ENCODE measurements around the gene NAA20.

NAA20 gene

GRCh38 chr20:20036756-20037155 lies 19.6 kb downstream of the NAA20 start:
- Histone ChIP-seq H4K20me1 (ENCODE audit: low read depth, low read length) (0 out of 2 replicates have a peak, but pooled peaks cover 3% of the 10 kb centered on the region), H3F3A (ENCODE audit: insufficient read depth) (peaks cover 8% of the 10 kb centered on the region; the same call in 1 of the 2 replicates), H3K36me3 (ENCODE audit: low read length) (peaks cover 44% of the 10 kb centered on the region)

GRCh38 chr20:20037960-20038359 lies 20.8 kb downstream of the NAA20 start:
- peaks cover 4% of the 10 kb centered on the region; the same call in 1 of the 2 replicates for H3F3A ChIP-seq (ENCODE audit: insufficient read depth)
- H3K4me2 ChIP-seq (ENCODE audit: low read depth, low read length, poor library complexity, severe bottlenecking), result no peak overlapping the region
- no peak overlapping the region for H3K27ac ChIP-seq (ENCODE audit: low read depth, low read length)
- H3K9me2 ChIP-seq (replicated peaks; ENCODE audit: insufficient read depth, low read length), result no peaks in the 10 kb centered on the region
- no peak for TF ChIP-seq EZH2phosphoT487 (conservative IDR thresholded peaks at IDR 0.05; ENCODE audit: low read length)
- H3K79me2 ChIP-seq (ENCODE audit: insufficient read depth, low read length), result no peaks in the 10 kb centered on the region
- no peak overlapping the region for H3K4me3 ChIP-seq (ENCODE audit: insufficient read depth, low read length, poor library complexity, severe bottlenecking)
- no peaks in the 10 kb centered on the region for H3K9me3 ChIP-seq (ENCODE audit: insufficient read depth, low read length)
- 0 out of 2 replicates have a peak, but pooled peaks cover 3% of the 10 kb centered on the region for H4K20me1 ChIP-seq (ENCODE audit: low read depth, low read length)
- H3K9ac ChIP-seq (ENCODE audit: low read length), result no peak overlapping the region
- H3K27me3 ChIP-seq (ENCODE audit: low read length), result no peaks in the 10 kb centered on the region
- no peak overlapping the region for H2AFZ ChIP-seq (ENCODE audit: low read depth, low read length, severe bottlenecking)
- peaks cover 48% of the 10 kb centered on the region for H3K36me3 ChIP-seq (ENCODE audit: low read length)

More at GRCh38 chr20:20036756-20037155, 19.6 kb downstream of the NAA20 start:
- no peak overlapping the region for H3K9ac ChIP-seq (ENCODE audit: low read length)
- no peaks in the 10 kb centered on the region for H3K9me2 ChIP-seq (replicated peaks; ENCODE audit: insufficient read depth, low read length)
- no peak for TF ChIP-seq CTCF (IDR thresholded peaks at IDR 0.05; ENCODE audit: insufficient read depth, low read length, poor library complexity, severe bottlenecking)
- no peak for TF ChIP-seq EZH2phosphoT487 (conservative IDR thresholded peaks at IDR 0.05; ENCODE audit: low read length)
- no peak overlapping the region for H2AFZ ChIP-seq (ENCODE audit: low read depth, low read length, severe bottlenecking)
- H3K4me2 ChIP-seq (ENCODE audit: low read depth, low read length, poor library complexity, severe bottlenecking), result no peak overlapping the region
- no peaks in the 10 kb centered on the region for H3K27me3 ChIP-seq (ENCODE audit: low read length)
- H3K79me2 ChIP-seq (ENCODE audit: insufficient read depth, low read length), result no peaks in the 10 kb centered on the region
- H3K27ac ChIP-seq (ENCODE audit: low read depth, low read length), result no peak overlapping the region
- H3K4me3 ChIP-seq (ENCODE audit: insufficient read depth, low read length, poor library complexity, severe bottlenecking), result no peak overlapping the region
- no peaks in the 10 kb centered on the region for H3K9me3 ChIP-seq (ENCODE audit: insufficient read depth, low read length)

- TF ChIP-seq CTCF (IDR thresholded peaks at IDR 0.05; ENCODE audit: insufficient read depth, low read length, poor library complexity, severe bottlenecking), result no peak
- no peak for TF ChIP-seq EZH2phosphoT487 (conservative IDR thresholded peaks at IDR 0.05; ENCODE audit: low read length)
- Histone ChIP-seq H3K9me2 (replicated peaks; ENCODE audit: insufficient read depth, low read length) (no peaks in the 10 kb centered on the region), H4K20me1 (ENCODE audit: low read depth, low read length) (0 out of 2 replicates have a peak, but pooled peaks cover 3% of the 10 kb centered on the region), H3K9me3 (ENCODE audit: insufficient read depth, low read length) (no peaks in the 10 kb centered on the region), H3K9ac (ENCODE audit: low read length) (no peak overlapping the region), H2AFZ (ENCODE audit: low read depth, low read length, severe bottlenecking) (no peak overlapping the region), H3K27me3 (ENCODE audit: low read length) (no peaks in the 10 kb centered on the region), H3K4me2 (ENCODE audit: low read depth, low read length, poor library complexity, severe bottlenecking) (no peak overlapping the region), H3K36me3 (ENCODE audit: low read length) (peaks cover 44% of the 10 kb centered on the region), H3K27ac (ENCODE audit: low read depth, low read length) (no peak overlapping the region), H3K79me2 (ENCODE audit: insufficient read depth, low read length) (no peaks in the 10 kb centered on the region), H3F3A (ENCODE audit: insufficient read depth) (peaks cover 4% of the 10 kb centered on the region; the same call in 1 of the 2 replicates), H3K4me3 (ENCODE audit: insufficient read depth, low read length, poor library complexity, severe bottlenecking) (no peak overlapping the region)
Observed at GRCh38 chr20:20038586-20038985, 21.4 kb downstream of the NAA20 start.

- H3K9me2 ChIP-seq (replicated peaks; ENCODE audit: insufficient read depth, low read length), result no peaks in the 10 kb centered on the region
- no peak overlapping the region for H3K9ac ChIP-seq (ENCODE audit: low read length)
- H3K79me2 ChIP-seq (ENCODE audit: insufficient read depth, low read length), result no peaks in the 10 kb centered on the region
- H4K20me1 ChIP-seq (ENCODE audit: low read depth, low read length), result 0 out of 2 replicates have a peak, but pooled peaks cover 3% of the 10 kb centered on the region
- no peak overlapping the region for H3K27ac ChIP-seq (ENCODE audit: low read depth, low read length)
- TF ChIP-seq EZH2phosphoT487 (conservative IDR thresholded peaks at IDR 0.05; ENCODE audit: low read length) (no peak), CTCF (IDR thresholded peaks at IDR 0.05; ENCODE audit: insufficient read depth, low read length, poor library complexity, severe bottlenecking) (no peak)
- peaks cover 39% of the 10 kb centered on the region for H3K36me3 ChIP-seq (ENCODE audit: low read length)
- H2AFZ ChIP-seq (ENCODE audit: low read depth, low read length, severe bottlenecking), result no peak overlapping the region
- no peaks in the 10 kb centered on the region for H3K9me3 ChIP-seq (ENCODE audit: insufficient read depth, low read length)
- no peaks in the 10 kb centered on the region for H3K27me3 ChIP-seq (ENCODE audit: low read length)
- no peak overlapping the region for H3K4me3 ChIP-seq (ENCODE audit: insufficient read depth, low read length, poor library complexity, severe bottlenecking)
- peaks cover 4% of the 10 kb centered on the region; the same call in 1 of the 2 replicates for H3F3A ChIP-seq (ENCODE audit: insufficient read depth)
- H3K4me2 ChIP-seq (ENCODE audit: low read depth, low read length, poor library complexity, severe bottlenecking), result no peak overlapping the region
Observed at GRCh38 chr20:20039752-20040387, 22.7 kb downstream of the NAA20 start.

Measured in SU-DHL-6 (cell line).